Activated CD8-positive, alpha-beta T cell treated with anti-CD3 and anti-CD28 coated beads, Interleukin-2, amount 10 ng/mL, durations not matched to agents 7 days and 5 days (primary cell): ENCODE results near the gene TOX2. TPM values are rescaled to one million over a fixed set of nuclear protein-coding genes. Genes with fewer than 3 reads are reported as not detected.

Experiments
- ATAC-seq: fragments of 150-1000 bp; cut with Tn5 transposase; one replicate; pipeline ENCODE4 v1.10.0; 2021; ENCODE audit warnings: moderate library complexity
- CTCF ChIA-PET: fragments of 350-600 bp; sonication (Branson Sonifier 250); formaldehyde crosslinking; loops from one replicate; lab custom pipeline; 2021; ENCODE audit warnings: antibody characterized with exemption; lab: Charles Lee
- POLR2A ChIA-PET: fragments of 350-600 bp; sonication (Branson Sonifier 250); formaldehyde crosslinking; loops from one replicate; lab custom pipeline; 2021; ENCODE audit warnings: antibody characterized with exemption; lab: Charles Lee
- DNase-seq: peaks from one replicate; pipeline ENCODE4 v3.0.0-alpha.2; 2020
- H3K27ac Mint-ChIP-seq: one replicate; pipeline ENCODE4 v1.8.0; 2021; ENCODE audit warnings: mild to moderate bottlenecking, mixed read lengths
- H3K27me3 Mint-ChIP-seq: one replicate; pipeline ENCODE4 v1.8.0; 2021; ENCODE audit warnings: low read depth, mixed read lengths
- H3K36me3 Mint-ChIP-seq: one replicate; pipeline ENCODE4 v1.8.0; 2021; ENCODE audit warnings: low read depth, mixed read lengths
- H3K4me1 Mint-ChIP-seq: one replicate; pipeline ENCODE4 v1.8.0; 2021; ENCODE audit warnings: low read depth, mixed read lengths
- H3K4me3 Mint-ChIP-seq: one replicate; pipeline ENCODE4 v1.8.0; 2021; ENCODE audit warnings: mild to moderate bottlenecking, mixed read lengths
- H3K9me3 Mint-ChIP-seq: one replicate; pipeline ENCODE4 v1.8.0; 2022; ENCODE audit warnings: mixed read lengths; ENCODE audit not compliant: insufficient read depth
- total RNA-seq, 2 experiments: library from RNA; stranded (reverse); gene quantifications; one replicate each; pipeline ENCODE4 v1.2.3, GENCODE V29; 2021

TOX2 gene
- total RNA-seq, 2 experiments from 2014 or later: 0.31 to 0.61 TPM

GRCh38 chr20:44080064-44080463 lies 165.4 kb downstream of the TOX2 start:
- POLR2A ChIA-PET: interaction anchor here (0.6 to 2.5 kb wide), 2 partner anchors 8 to 11 kb away, joined by 3 to 9 read pairs; no protein-coding TSS in a partner anchor
- H3K36me3 Mint-ChIP-seq: no peaks in the 10 kb centered on the region
- DNase-seq (no peak), ATAC-seq (no peak)
- no peak overlapping the region for H3K27ac Mint-ChIP-seq
- CTCF ChIA-PET: interaction anchor here (0.6 to 7.6 kb wide), 25 partner anchors 8 to 630 kb away, joined by 3 to 103 read pairs (median 4); partner anchors contain the start of gene SRSF6
- peaks cover 24% of the 10 kb centered on the region for H3K4me1 Mint-ChIP-seq
- H3K9me3 Mint-ChIP-seq: no peaks in the 10 kb centered on the region
- peaks cover 7% of the 10 kb centered on the region for H3K27me3 Mint-ChIP-seq
- H3K4me3 Mint-ChIP-seq: no peak overlapping the region

GRCh38 chr20:44080646-44081267 lies 166.1 kb downstream of the TOX2 start:
- POLR2A ChIA-PET: interaction anchor here (0.6 to 2.5 kb wide), 2 partner anchors 9 to 11 kb away, joined by 3 to 9 read pairs; no protein-coding TSS in a partner anchor
- H3K9me3 Mint-ChIP-seq: no peaks in the 10 kb centered on the region
- ATAC-seq (peak; percentile 95), DNase-seq (peak; percentile 85)
- H3K36me3 Mint-ChIP-seq: no peaks in the 10 kb centered on the region
- no peak overlapping the region for H3K27ac Mint-ChIP-seq
- H3K27me3 Mint-ChIP-seq: peaks cover 7% of the 10 kb centered on the region
- H3K4me1 Mint-ChIP-seq: peaks cover 19% of the 10 kb centered on the region
- CTCF ChIA-PET: interaction anchor here (0.6 to 7.6 kb wide), 26 partner anchors 9 to 631 kb away, joined by 3 to 103 read pairs (median 4); partner anchors contain the start of gene SRSF6
- no peak overlapping the region for H3K4me3 Mint-ChIP-seq

GRCh38 chr20:44081476-44081875 lies 166.8 kb downstream of the TOX2 start:
- ChIA-PET CTCF (interaction anchor here (0.8 to 7.6 kb wide), 9 partner anchors 12 to 543 kb away, joined by 3 to 103 read pairs (median 9); no protein-coding TSS in a partner anchor), POLR2A (no interaction called here)
- peaks cover 19% of the 10 kb centered on the region for H3K4me1 Mint-ChIP-seq
- ATAC-seq: no peak
- H3K9me3 Mint-ChIP-seq: no peaks in the 10 kb centered on the region
- DNase-seq: no peak
- no peak overlapping the region for H3K27ac Mint-ChIP-seq
- H3K4me3 Mint-ChIP-seq: no peak overlapping the region
- peaks cover 11% of the 10 kb centered on the region for H3K27me3 Mint-ChIP-seq
- no peaks in the 10 kb centered on the region for H3K36me3 Mint-ChIP-seq

GRCh38 chr20:44081888-44082287 lies 167.2 kb downstream of the TOX2 start:
- POLR2A ChIA-PET: no interaction called here
- H3K36me3 Mint-ChIP-seq: no peaks in the 10 kb centered on the region

GRCh38 chr20:44083220-44083933 lies 168.7 kb downstream of the TOX2 start:
- Mint-ChIP-seq H3K36me3 (no peaks in the 10 kb centered on the region), H3K4me3 (no peak overlapping the region), H3K9me3 (no peaks in the 10 kb centered on the region), H3K4me1 (peaks cover 19% of the 10 kb centered on the region), H3K27me3 (peaks cover 20% of the 10 kb centered on the region), H3K27ac (no peak overlapping the region)
- ChIA-PET CTCF (interaction anchor here (1.0 to 7.6 kb wide), 5 partner anchors 15 to 545 kb away, joined by 6 to 103 read pairs (median 9); no protein-coding TSS in a partner anchor), POLR2A (no interaction called here)
- ATAC-seq: no peak
- no peak for DNase-seq

More at GRCh38 chr20:44081888-44082287, 167.2 kb downstream of the TOX2 start:
- ATAC-seq: no peak
- CTCF ChIA-PET: interaction anchor here (0.8 to 7.6 kb wide), 9 partner anchors 12 to 544 kb away, joined by 3 to 103 read pairs (median 9); no protein-coding TSS in a partner anchor
- Mint-ChIP-seq H3K9me3 (no peaks in the 10 kb centered on the region), H3K27me3 (peaks cover 13% of the 10 kb centered on the region), H3K27ac (no peak overlapping the region), H3K4me3 (no peak overlapping the region), H3K4me1 (peaks cover 19% of the 10 kb centered on the region)
- no peak for DNase-seq

- CTCF ChIA-PET: interaction anchor here (1.4 to 7.6 kb wide), 3 partner anchors 16 to 334 kb away, joined by 6 to 103 read pairs (median 13); no protein-coding TSS in a partner anchor
- no peaks in the 10 kb centered on the region for H3K36me3 Mint-ChIP-seq
- POLR2A ChIA-PET: no interaction called here
- H3K4me3 Mint-ChIP-seq: no peak overlapping the region
- ATAC-seq (no peak), DNase-seq (no peak)
- H3K27ac Mint-ChIP-seq: no peak overlapping the region
- no peaks in the 10 kb centered on the region for H3K9me3 Mint-ChIP-seq
- peaks cover 19% of the 10 kb centered on the region for H3K27me3 Mint-ChIP-seq
- peaks cover 14% of the 10 kb centered on the region for H3K4me1 Mint-ChIP-seq
These were observed 169.8 kb downstream of the TOX2 start for GRCh38 chr20:44084439-44084838.

GRCh38 chr20:44084891-44085290 lies 170.2 kb downstream of the TOX2 start:
- Mint-ChIP-seq H3K4me3 (no peak overlapping the region), H3K36me3 (no peaks in the 10 kb centered on the region), H3K27ac (no peak overlapping the region), H3K27me3 (peaks cover 20% of the 10 kb centered on the region), H3K4me1 (peaks cover 10% of the 10 kb centered on the region), H3K9me3 (no peaks in the 10 kb centered on the region)
- no peak for DNase-seq
- no peak for ATAC-seq
- ChIA-PET CTCF (no interaction called here), POLR2A (no interaction called here)

GRCh38 chr20:44085616-44086434 lies 171.2 kb downstream of the TOX2 start:
- Mint-ChIP-seq H3K36me3 (no peaks in the 10 kb centered on the region), H3K27ac (no peak overlapping the region), H3K4me3 (no peak overlapping the region), H3K27me3 (peaks cover 25% of the 10 kb centered on the region), H3K9me3 (no peaks in the 10 kb centered on the region), H3K4me1 (peaks cover 3% of the 10 kb centered on the region)
- ChIA-PET POLR2A (no interaction called here), CTCF (interaction anchor here (1.7 kb wide), 1 partner anchor 30 kb away, joined by 6 read pairs; no protein-coding TSS in a partner anchor)
- no peak for ATAC-seq
- DNase-seq: no peak

GRCh38 chr20:44087051-44087856 lies 172.6 kb downstream of the TOX2 start:
- ATAC-seq (no peak), DNase-seq (no peak)
- Mint-ChIP-seq H3K4me3 (no peak overlapping the region), H3K27me3 (peaks cover 28% of the 10 kb centered on the region), H3K27ac (no peak overlapping the region), H3K9me3 (no peaks in the 10 kb centered on the region), H3K4me1 (peaks cover 8% of the 10 kb centered on the region), H3K36me3 (no peaks in the 10 kb centered on the region)
- ChIA-PET CTCF (interaction anchor here (1.0 to 1.7 kb wide), 3 partner anchors 31 to 336 kb away, joined by 3 to 6 read pairs (median 4); no protein-coding TSS in a partner anchor), POLR2A (no interaction called here)

- Mint-ChIP-seq H3K4me3 (no peak overlapping the region), H3K27me3 (peaks cover 30% of the 10 kb centered on the region), H3K9me3 (no peaks in the 10 kb centered on the region), H3K4me1 (peaks cover 8% of the 10 kb centered on the region), H3K36me3 (no peaks in the 10 kb centered on the region), H3K27ac (no peak overlapping the region)
- ChIA-PET POLR2A (no interaction called here), CTCF (interaction anchor here (1.0 to 1.7 kb wide), 3 partner anchors 32 to 336 kb away, joined by 3 to 6 read pairs (median 4); no protein-coding TSS in a partner anchor)
- ATAC-seq: no peak
- DNase-seq: no peak
These were observed 173.1 kb downstream of the TOX2 start for GRCh38 chr20:44087857-44088120.
